Activated B cell treated with CpG ODN at 0.5 μM for 24 hours (primary cell): ENCODE data around the gene RFTN1. TPM values are rescaled to one million over a fixed set of nuclear protein-coding genes. Genes with fewer than 3 reads are reported as not detected.

Experiments used
- ATAC-seq: fragments of 200-7000 bp; cut with Tn5 transposase; one replicate; pipeline ENCODE4 v1.10.0; 2021; ENCODE audit warnings: low read depth, mild to moderate bottlenecking, moderate library complexity
- CTCF ChIA-PET: fragments of 350-600 bp; sonication (Branson Sonifier 250); formaldehyde crosslinking; loops from one replicate; lab custom pipeline; 2021; ENCODE audit warnings: antibody characterized with exemption; lab: Charles Lee
- POLR2A ChIA-PET: fragments of 350-600 bp; sonication (Branson Sonifier 250); formaldehyde crosslinking; loops from one replicate; lab custom pipeline; 2021; ENCODE audit warnings: antibody characterized with exemption; lab: Charles Lee
- DNase-seq: peaks from one replicate; pipeline ENCODE4 v3.0.0; 2022
- H3K27ac Mint-ChIP-seq: one replicate; pipeline ENCODE4 v1.8.0; 2020; ENCODE audit warnings: mixed read lengths
- H3K27me3 Mint-ChIP-seq: one replicate; pipeline ENCODE4 v1.8.0; 2021; ENCODE audit warnings: mixed read lengths
- H3K36me3 Mint-ChIP-seq: one replicate; pipeline ENCODE4 v1.8.0; 2021; ENCODE audit warnings: low read depth, mixed read lengths
- H3K4me1 Mint-ChIP-seq: one replicate; pipeline ENCODE4 v1.8.0; 2021; ENCODE audit warnings: mixed read lengths
- H3K4me3 Mint-ChIP-seq: one replicate; pipeline ENCODE4 v1.8.0; 2020; ENCODE audit warnings: mild to moderate bottlenecking, mixed read lengths
- H3K9me3 Mint-ChIP-seq: one replicate; pipeline ENCODE4 v1.8.0; 2020; ENCODE audit warnings: mixed read lengths
- CTCF ChIP-seq: fragments of 200-600 bp; IDR thresholded peaks from one replicate; pipeline ENCODE4 v1.8.0; 2022; ENCODE audit warnings: antibody characterized with exemption, mild to moderate bottlenecking
- intact Hi-C: fragments of 100-400 bp; cut with micrococcal nuclease; formaldehyde crosslinking; loops from one replicate; pipeline ENCODE4 v1.15.1; 2024
- total RNA-seq: library from RNA; stranded (reverse); gene quantifications from 2 replicates; pipeline ENCODE4 v1.2.3, GENCODE V29; 2022

Gene RFTN1
- total RNA-seq, 1 donor from 2014 or later: 365 TPM

- ATAC-seq (no peak), DNase-seq (no peak)
- no peaks in the 10 kb centered on the region for H3K4me1 Mint-ChIP-seq
- ChIA-PET POLR2A (no interaction called here), CTCF (no interaction called here)
- H3K36me3 Mint-ChIP-seq: peaks cover 31% of the 10 kb centered on the region
- no peak overlapping the region for H3K27ac Mint-ChIP-seq
- no peaks in the 10 kb centered on the region for H3K27me3 Mint-ChIP-seq
- no peak overlapping the region for H3K4me3 Mint-ChIP-seq
- no peaks in the 10 kb centered on the region for H3K9me3 Mint-ChIP-seq
- TF ChIP-seq CTCF: no peak
- intact Hi-C loops: no loop called here
These were observed 232.8 kb downstream of the RFTN1 start for GRCh38 chr3:16280671-16281070.

GRCh38 chr3:16279010-16279801, 234.3 kb downstream of the RFTN1 start:
- no peaks in the 10 kb centered on the region for H3K27me3 Mint-ChIP-seq
- H3K4me3 Mint-ChIP-seq: no peak overlapping the region
- no peak for ATAC-seq
- no peaks in the 10 kb centered on the region for H3K9me3 Mint-ChIP-seq
- H3K27ac Mint-ChIP-seq: no peak overlapping the region
- no peak for TF ChIP-seq CTCF
- ChIA-PET POLR2A (no interaction called here), CTCF (interaction anchor here (1.5 kb wide), 1 partner anchor 10 kb away, joined by 4 read pairs; no protein-coding TSS in a partner anchor)
- intact Hi-C loops: no loop called here
- H3K4me1 Mint-ChIP-seq: no peaks in the 10 kb centered on the region
- H3K36me3 Mint-ChIP-seq: peaks cover 30% of the 10 kb centered on the region
- no peak for DNase-seq

GRCh38 chr3:16277471-16277870, 236.0 kb downstream of the RFTN1 start:
- intact Hi-C loops: no loop called here
- ATAC-seq: no peak

GRCh38 chr3:16273867-16274266, 239.6 kb downstream of the RFTN1 start:
- H3K4me3 Mint-ChIP-seq: no peak overlapping the region
- no peak for ATAC-seq

More at GRCh38 chr3:16277471-16277870, 236.0 kb downstream of the RFTN1 start:
- Mint-ChIP-seq H3K27me3 (no peaks in the 10 kb centered on the region), H3K4me1 (no peaks in the 10 kb centered on the region), H3K36me3 (peaks cover 27% of the 10 kb centered on the region), H3K9me3 (no peaks in the 10 kb centered on the region), H3K27ac (no peak overlapping the region), H3K4me3 (no peak overlapping the region)
- ChIA-PET CTCF (interaction anchor here (1.1 kb wide), 1 partner anchor 13 kb away, joined by 4 read pairs; no protein-coding TSS in a partner anchor), POLR2A (no interaction called here)
- TF ChIP-seq CTCF: no peak
- no peak for DNase-seq

More at GRCh38 chr3:16273867-16274266, 239.6 kb downstream of the RFTN1 start:
- Mint-ChIP-seq H3K9me3 (no peaks in the 10 kb centered on the region), H3K27ac (no peak overlapping the region), H3K27me3 (no peaks in the 10 kb centered on the region), H3K36me3 (peaks cover 50% of the 10 kb centered on the region), H3K4me1 (no peaks in the 10 kb centered on the region)
- intact Hi-C loops: no loop called here
- no peak for TF ChIP-seq CTCF
- no peak for DNase-seq
- CTCF ChIA-PET: interaction anchor here (1.5 kb wide), 1 partner anchor 17 kb away, joined by 5 read pairs; no protein-coding TSS in a partner anchor
- POLR2A ChIA-PET: interaction anchor here (0.7 kb wide), 1 partner anchor 9 kb away, joined by 8 read pairs; the partner anchor contains the start of gene DPH3
